ENCODE results near the gene SNX10.

The SNX10 gene

DNA sequence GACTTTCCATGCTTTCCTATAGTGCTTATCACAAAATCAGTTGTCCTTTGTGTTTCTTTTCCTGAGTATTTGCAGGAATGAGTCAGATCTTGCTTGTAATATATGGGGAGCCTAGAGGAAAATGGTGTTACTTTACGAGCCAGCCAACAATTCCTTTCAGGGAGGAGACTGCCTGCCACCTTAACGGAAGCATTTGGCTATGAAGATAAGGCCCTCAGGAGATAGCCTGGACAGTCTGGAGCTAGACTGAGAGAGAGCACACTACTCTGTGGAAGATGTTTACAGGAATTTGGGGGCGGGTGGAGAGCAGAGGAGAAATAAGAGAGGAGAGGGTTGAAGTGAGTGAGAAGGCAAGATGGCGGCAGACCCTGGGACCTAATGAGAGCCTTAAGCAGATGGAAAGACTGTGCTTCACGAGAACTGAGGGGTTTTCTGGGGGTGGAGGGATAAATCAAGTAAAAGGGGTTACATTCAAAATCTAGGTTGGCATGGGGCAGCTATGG is 126.3 kb downstream of the SNX10 start:
- no peak overlapping the region for H3K27ac ChIP-seq (ENCODE audit: low read length)
- no peaks in the 10 kb centered on the region for H3K9me3 ChIP-seq (ENCODE audit: insufficient read depth, low read depth, low read length)
- H3K27me3 ChIP-seq (ENCODE audit: insufficient read depth, low read length): no peaks in the 10 kb centered on the region
- H3K4me1 ChIP-seq (ENCODE audit: insufficient read depth, low read length): peaks cover 12% of the 10 kb centered on the region; the same call in 1 of the 2 replicates
- no peaks in the 10 kb centered on the region for H3K36me3 ChIP-seq (ENCODE audit: insufficient read depth, low read depth, low read length)
- no peak overlapping the region for H3K4me3 ChIP-seq (ENCODE audit: low read length)
- H3K9ac ChIP-seq (ENCODE audit: low read depth, low read length): no peak overlapping the region

DNA sequence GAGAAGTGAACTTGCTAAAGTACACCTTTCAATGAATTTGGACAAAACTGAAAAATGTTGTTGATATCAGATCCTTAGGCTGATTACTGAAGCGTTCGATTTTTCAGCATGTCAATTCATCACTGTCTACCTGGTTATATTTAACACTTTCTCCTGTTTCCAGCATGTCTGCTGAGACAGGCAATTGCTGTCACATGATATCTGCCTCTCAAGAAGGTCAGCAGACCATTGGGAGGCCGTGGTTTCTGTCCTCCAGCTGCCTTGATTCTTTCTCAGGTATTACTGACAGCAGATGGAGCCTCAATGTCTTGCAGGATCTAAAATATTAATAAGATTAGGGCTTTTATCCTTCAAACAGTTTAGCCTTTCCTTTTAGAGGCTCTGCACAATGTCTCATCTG is 127.5 kb downstream of the SNX10 start:
- Histone ChIP-seq H3K27me3 (ENCODE audit: insufficient read depth, low read length) (no peaks in the 10 kb centered on the region), H3K27ac (ENCODE audit: low read length) (no peak overlapping the region), H3K36me3 (ENCODE audit: insufficient read depth, low read depth, low read length) (no peaks in the 10 kb centered on the region), H3K9me3 (ENCODE audit: insufficient read depth, low read depth, low read length) (no peaks in the 10 kb centered on the region), H3K4me1 (ENCODE audit: insufficient read depth, low read length) (peaks cover 12% of the 10 kb centered on the region; the same call in 1 of the 2 replicates), H3K9ac (ENCODE audit: low read depth, low read length) (no peak overlapping the region), H3K4me3 (ENCODE audit: low read length) (no peak overlapping the region)

DNA sequence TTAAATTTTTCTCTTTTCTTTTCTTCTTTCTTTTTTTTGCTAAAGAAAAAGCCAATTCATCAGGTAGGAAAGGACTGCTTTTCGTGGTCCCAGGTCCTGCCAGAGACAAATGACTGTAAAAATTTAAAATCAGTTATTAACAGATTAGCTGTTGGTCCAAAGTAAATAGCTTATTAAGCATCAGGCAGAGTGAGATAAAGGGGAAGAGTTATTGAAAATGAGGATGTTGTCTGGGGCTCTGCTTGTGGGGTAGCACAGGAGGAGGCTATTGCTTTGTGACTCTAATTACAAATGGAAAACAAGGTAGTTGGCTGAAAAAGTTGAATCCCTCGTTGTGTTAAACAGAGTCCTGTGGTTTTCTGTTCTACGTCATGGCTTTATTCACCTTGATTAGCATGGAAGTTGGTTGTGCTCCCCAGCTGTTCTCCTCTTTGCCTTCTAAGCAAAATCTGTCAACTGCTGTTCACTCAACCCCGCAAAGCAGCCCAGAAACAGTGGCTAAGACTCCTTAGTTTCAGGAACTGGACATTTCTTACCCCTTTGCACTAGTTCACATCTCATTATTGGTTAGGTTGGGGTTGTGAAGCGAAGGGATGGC is 128.9 kb downstream of the SNX10 start:
- H3K4me1 ChIP-seq (ENCODE audit: insufficient read depth, low read length): peaks cover 12% of the 10 kb centered on the region; the same call in 1 of the 2 replicates
- no peaks in the 10 kb centered on the region for H3K27me3 ChIP-seq (ENCODE audit: insufficient read depth, low read length)
- H3K9ac ChIP-seq (ENCODE audit: low read depth, low read length): no peak overlapping the region
- H3K36me3 ChIP-seq (ENCODE audit: insufficient read depth, low read depth, low read length): no peaks in the 10 kb centered on the region
- H3K27ac ChIP-seq (ENCODE audit: low read length): no peak overlapping the region
- H3K9me3 ChIP-seq (ENCODE audit: insufficient read depth, low read depth, low read length): no peaks in the 10 kb centered on the region
- no peak overlapping the region for H3K4me3 ChIP-seq (ENCODE audit: low read length)

DNA sequence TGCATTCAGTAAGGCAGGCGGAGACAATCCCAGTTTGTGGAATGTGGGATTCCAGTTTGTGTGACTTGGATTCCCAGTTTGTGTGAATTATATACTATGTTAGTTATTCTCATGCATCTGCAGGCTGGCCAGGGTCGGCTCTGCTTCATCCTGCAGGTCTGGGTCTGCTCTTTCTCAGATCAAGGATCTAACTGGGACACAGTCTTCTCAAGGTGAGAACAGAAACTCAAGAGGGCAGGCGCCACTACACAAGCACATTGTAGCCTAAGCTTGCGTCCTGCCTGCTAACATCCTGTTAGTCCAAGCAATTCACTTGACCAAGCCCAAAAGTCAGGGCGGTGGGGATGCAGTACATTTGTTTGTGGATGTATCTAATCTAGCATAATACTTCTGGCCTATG is 131.1 kb downstream of the SNX10 start:
- no peak overlapping the region for H3K9ac ChIP-seq (ENCODE audit: low read depth, low read length)
- no peaks in the 10 kb centered on the region for H3K36me3 ChIP-seq (ENCODE audit: insufficient read depth, low read depth, low read length)
- H3K4me3 ChIP-seq (ENCODE audit: low read length): no peak overlapping the region
- H3K27ac ChIP-seq (ENCODE audit: low read length): no peak overlapping the region
- no peaks in the 10 kb centered on the region for H3K27me3 ChIP-seq (ENCODE audit: insufficient read depth, low read length)
- no peaks in the 10 kb centered on the region for H3K9me3 ChIP-seq (ENCODE audit: insufficient read depth, low read depth, low read length)
- H3K4me1 ChIP-seq (ENCODE audit: insufficient read depth, low read length): peaks cover 9% of the 10 kb centered on the region; the same call in 1 of the 2 replicates

DNA sequence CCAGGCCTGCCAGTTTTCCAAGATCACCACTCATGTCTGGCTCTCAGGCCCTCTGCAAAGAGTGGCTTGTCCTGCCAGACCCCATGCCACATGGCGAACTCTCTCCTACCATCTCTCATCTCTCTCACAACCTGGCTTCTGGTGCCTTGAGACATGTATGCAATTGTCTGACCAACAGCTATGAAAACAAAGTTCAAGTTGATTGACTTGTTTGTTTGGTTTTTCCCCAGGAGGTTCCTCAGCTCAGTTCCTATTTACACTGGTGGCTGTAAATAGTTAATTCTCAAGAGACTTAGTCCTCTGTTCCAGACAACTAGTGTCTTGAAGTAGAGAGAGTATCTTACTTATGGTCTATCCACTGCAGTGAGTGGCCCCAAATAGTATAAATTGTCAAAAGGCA is 131.8 kb downstream of the SNX10 start:
- Histone ChIP-seq H3K4me1 (ENCODE audit: insufficient read depth, low read length) (peaks cover 9% of the 10 kb centered on the region; the same call in 1 of the 2 replicates), H3K27ac (ENCODE audit: low read length) (no peak overlapping the region), H3K9ac (ENCODE audit: low read depth, low read length) (no peak overlapping the region), H3K36me3 (ENCODE audit: insufficient read depth, low read depth, low read length) (no peaks in the 10 kb centered on the region), H3K27me3 (ENCODE audit: insufficient read depth, low read length) (no peaks in the 10 kb centered on the region), H3K4me3 (ENCODE audit: low read length) (no peak overlapping the region), H3K9me3 (ENCODE audit: insufficient read depth, low read depth, low read length) (no peaks in the 10 kb centered on the region)
